Measurements from ENCODE around the gene NPIPB8. TPM values are rescaled to one million over a fixed set of nuclear protein-coding genes. Genes with fewer than 3 reads are reported as not detected.
"Not testable (repeated sequence)": the region's sequence is repeated elsewhere in the genome, so short reads cannot be mapped to it uniquely, and the experiment has no call there.

Gene NPIPB8
- total and polyA plus RNA-seq, 3 experiments from 2014 or later: 0.60 to 1.4 (median 1.3) TPM

DNA sequence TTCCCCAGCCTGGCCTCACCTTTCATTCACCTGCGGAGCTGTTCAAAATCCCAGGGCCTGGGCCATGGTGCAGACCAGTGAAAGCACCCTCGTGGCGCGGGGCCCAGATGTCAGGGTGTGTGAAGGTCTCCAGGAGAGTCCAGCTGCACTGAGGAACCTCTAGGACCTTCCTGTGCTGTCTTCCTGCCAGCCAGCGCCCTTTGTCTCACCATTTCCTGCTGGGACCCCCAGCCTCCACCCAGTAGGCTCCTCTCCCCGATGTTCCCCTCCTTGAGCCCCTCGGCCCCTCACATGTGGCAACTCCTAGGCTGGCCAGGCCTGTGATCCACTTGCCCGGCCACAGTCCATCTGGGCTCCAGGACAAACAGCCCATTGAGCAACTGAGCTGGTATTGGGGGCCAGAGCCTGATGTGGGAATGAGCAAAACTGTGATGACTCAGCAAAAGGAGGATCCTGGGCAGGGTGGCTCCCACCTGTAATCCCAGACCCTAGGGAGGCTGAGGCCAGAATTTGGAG is 41.7 kb upstream of the NPIPB8 start:
- peaks cover 0 to 3% (median 3%) of the 10 kb centered on the region in 3 donors for H3K4me1 Mint-ChIP-seq
- POLR2A ChIA-PET: no interaction called here
- H3K27ac Mint-ChIP-seq: no peak overlapping the region
- H3K4me3 Mint-ChIP-seq: no peak overlapping the region
- Histone ChIP-seq H3K9me3 (ENCODE audit: low read length) (no peaks in the 10 kb centered on the region), H3K27ac (ENCODE audit: low read depth, low read length) (no peak overlapping the region), H3K4me1 (ENCODE audit: insufficient read depth, low read length) (no peaks in the 10 kb centered on the region), H3K4me3 (ENCODE audit: low read length) (no peak overlapping the region), H3K27me3 (ENCODE audit: insufficient read depth, low read length, poor library complexity, severe bottlenecking) (no peaks in the 10 kb centered on the region), H3K36me3 (ENCODE audit: insufficient read depth, low read length) (no peaks in the 10 kb centered on the region)
- peaks cover 0 to 2% of the 10 kb centered on the region in 2 donors for H3K27me3 Mint-ChIP-seq
- DNase-seq: no peak
- CTCF ChIA-PET: no interaction called here
- H3K36me3 Mint-ChIP-seq: peaks cover 0 to 17% (median 0%) of the 10 kb centered on the region in 3 donors
- H3K9me3 Mint-ChIP-seq: no peaks in the 10 kb centered on the region

DNA sequence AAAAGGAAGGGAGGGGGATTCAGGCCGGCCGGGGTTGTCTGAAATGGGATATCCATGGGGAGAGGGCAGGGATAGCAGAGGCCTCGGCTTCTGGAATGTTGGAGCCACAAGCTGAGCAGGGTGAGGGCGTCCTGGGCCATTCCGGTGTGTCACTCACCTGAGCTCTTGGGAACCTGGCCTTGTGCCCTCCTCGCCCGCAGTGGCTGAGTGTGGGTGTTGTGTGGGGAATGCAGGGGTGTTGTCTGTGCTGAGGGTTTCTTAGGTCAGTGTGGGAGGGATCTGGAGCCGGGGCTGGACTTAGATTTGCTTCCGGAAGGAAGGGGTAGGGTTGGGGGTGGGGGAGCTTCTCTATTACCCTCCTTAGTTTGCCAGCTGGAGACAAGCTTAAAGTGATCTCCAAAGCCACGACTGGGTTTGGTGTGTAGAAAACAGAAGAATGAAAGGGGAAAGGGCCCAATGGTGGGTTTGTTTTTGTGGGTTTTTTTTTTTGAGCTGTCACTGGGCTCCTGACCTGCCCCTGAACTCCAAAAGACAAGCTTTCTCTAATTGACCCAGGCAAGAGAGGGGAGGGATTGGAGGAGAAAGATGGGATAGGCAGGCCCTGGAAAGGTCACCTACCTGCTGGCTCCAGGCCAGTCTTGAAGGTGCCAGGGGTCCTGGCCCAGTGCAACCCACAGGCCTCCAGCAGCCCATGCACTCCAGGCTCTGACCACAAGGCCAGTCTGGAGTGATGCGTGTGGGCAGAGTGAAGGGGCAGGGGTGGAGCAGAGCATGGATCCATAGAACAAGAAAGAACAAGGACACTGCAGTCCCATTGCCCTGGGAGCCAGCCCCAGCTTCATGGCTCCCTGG is 40.8 kb upstream of the NPIPB8 start, which contains the start of gene SULT1A2:
Gene SULT1A2 (minus strand): TSS at position 211 of the 852 bp plus-strand sequence. CDS start 1,120 bp downstream, outside the sequence.
- Mint-ChIP-seq H3K4me1 (peaks cover 0 to 3% (median 3%) of the 10 kb centered on the region in 3 donors), H3K27me3 (peaks cover 0 to 2% of the 10 kb centered on the region in 2 donors), H3K9me3 (no peaks in the 10 kb centered on the region), H3K4me3 (no peak within 1 kb of the TSS), H3K27ac (peak within 1 kb of the TSS in 2 of 8 donors; percentile 17 to 48), H3K36me3 (peaks cover 0 to 8% (median 0%) of the 10 kb centered on the region in 3 donors)
- Histone ChIP-seq H3K27me3 (ENCODE audit: insufficient read depth, low read length, poor library complexity, severe bottlenecking) (no peaks in the 10 kb centered on the region), H3K36me3 (ENCODE audit: insufficient read depth, low read length) (no peaks in the 10 kb centered on the region), H3K9me3 (ENCODE audit: low read length) (no peaks in the 10 kb centered on the region), H3K27ac (ENCODE audit: low read depth, low read length) (peak within 1 kb of the TSS; percentile 54), H3K4me1 (ENCODE audit: insufficient read depth, low read length) (no peaks in the 10 kb centered on the region), H3K4me3 (ENCODE audit: low read length) (no peak within 1 kb of the TSS)
- ChIA-PET POLR2A (no interaction called here), CTCF (interaction anchor here (1.2 kb wide), 1 partner anchor 19 kb away, joined by 3 read pairs; no protein-coding TSS in a partner anchor)
- DNase-seq: no peak

GRCh38 chr16:28597692-28598261 is 40.1 kb upstream of the NPIPB8 start:
- H3K9me3 Mint-ChIP-seq: no peaks in the 10 kb centered on the region
- CTCF ChIA-PET: interaction anchor here (1.2 kb wide), 1 partner anchor 18 kb away, joined by 3 read pairs; no protein-coding TSS in a partner anchor
- peak overlapping the region in 1 of 8 donors; percentile 48 for H3K27ac Mint-ChIP-seq

DNA sequence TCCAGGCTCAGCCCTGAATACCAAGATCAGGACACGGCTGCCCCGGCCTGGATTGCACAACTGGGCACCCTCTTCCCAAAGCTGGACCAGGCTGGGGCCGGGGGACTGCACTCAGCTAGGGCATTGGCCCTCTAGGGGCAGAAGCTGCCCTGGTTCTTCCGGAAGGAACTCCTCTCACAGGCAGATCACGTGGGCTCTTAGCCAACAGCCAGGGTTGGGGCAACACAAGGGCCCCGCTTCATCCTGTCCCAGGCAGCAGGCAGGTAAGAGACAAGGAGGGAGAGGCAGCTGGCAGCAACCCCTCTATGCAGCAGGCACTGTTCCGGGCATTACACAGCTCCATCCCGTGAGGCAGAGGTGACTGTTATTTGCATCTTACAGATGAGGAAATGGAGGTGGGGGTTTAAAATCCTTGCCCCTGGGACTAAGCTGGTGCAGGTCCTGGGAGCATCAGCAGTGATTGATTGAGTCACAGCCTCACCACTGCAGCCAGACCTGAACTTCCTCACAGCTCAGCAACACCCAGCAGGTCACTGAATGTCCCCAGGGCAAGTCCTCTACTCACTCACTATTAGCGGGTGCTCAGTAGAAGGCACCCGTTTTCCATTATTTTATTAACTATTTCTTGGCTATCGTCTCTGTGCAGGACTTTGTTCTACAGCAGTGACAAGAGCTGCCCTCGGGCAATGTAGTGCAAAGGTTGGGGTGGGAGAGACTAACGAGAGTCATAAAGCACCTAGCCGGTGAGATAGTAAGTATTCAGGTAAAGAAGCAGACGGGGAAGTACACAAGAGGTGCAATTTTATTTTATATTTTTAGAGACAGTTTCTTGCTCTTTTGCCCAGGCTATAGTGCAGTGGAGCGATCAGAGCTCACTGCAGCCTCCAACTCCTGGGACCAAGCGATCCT is 38.2 kb upstream of the NPIPB8 start:
- H3K27me3 ChIP-seq (ENCODE audit: insufficient read depth, low read length, poor library complexity, severe bottlenecking); H3K4me3 ChIP-seq (ENCODE audit: low read length); H3K9me3 ChIP-seq (ENCODE audit: low read length); CTCF ChIA-PET; DNase-seq; H3K27ac ChIP-seq (ENCODE audit: low read depth, low read length); H3K4me3 Mint-ChIP-seq; H3K9me3 Mint-ChIP-seq; H3K36me3 ChIP-seq (ENCODE audit: insufficient read depth, low read length); H3K4me1 ChIP-seq (ENCODE audit: insufficient read depth, low read length); H3K4me1 Mint-ChIP-seq; POLR2A ChIA-PET; H3K27ac Mint-ChIP-seq; H3K27me3 Mint-ChIP-seq; H3K36me3 Mint-ChIP-seq: not testable (repeated sequence)

More at GRCh38 chr16:28597692-28598261, 40.1 kb upstream of the NPIPB8 start:
- no peaks in the 10 kb centered on the region for H3K4me1 ChIP-seq (ENCODE audit: insufficient read depth, low read length)
- H3K4me1 Mint-ChIP-seq: peaks cover 0 to 3% (median 2%) of the 10 kb centered on the region in 3 donors
- H3K27me3 ChIP-seq (ENCODE audit: insufficient read depth, low read length, poor library complexity, severe bottlenecking): no peaks in the 10 kb centered on the region
- no peaks in the 10 kb centered on the region for H3K36me3 ChIP-seq (ENCODE audit: insufficient read depth, low read length)
- H3K9me3 ChIP-seq (ENCODE audit: low read length): no peaks in the 10 kb centered on the region
- no peaks in the 10 kb centered on the region for H3K27me3 Mint-ChIP-seq
- no peak for DNase-seq
- POLR2A ChIA-PET: no interaction called here
- no peak overlapping the region for H3K4me3 Mint-ChIP-seq
- peaks cover 0 to under 1% (median 0%) of the 10 kb centered on the region in 3 donors for H3K36me3 Mint-ChIP-seq
- peak overlapping the region; percentile 31 for H3K27ac ChIP-seq (ENCODE audit: low read depth, low read length)
- H3K4me3 ChIP-seq (ENCODE audit: low read length): no peak overlapping the region

DNA sequence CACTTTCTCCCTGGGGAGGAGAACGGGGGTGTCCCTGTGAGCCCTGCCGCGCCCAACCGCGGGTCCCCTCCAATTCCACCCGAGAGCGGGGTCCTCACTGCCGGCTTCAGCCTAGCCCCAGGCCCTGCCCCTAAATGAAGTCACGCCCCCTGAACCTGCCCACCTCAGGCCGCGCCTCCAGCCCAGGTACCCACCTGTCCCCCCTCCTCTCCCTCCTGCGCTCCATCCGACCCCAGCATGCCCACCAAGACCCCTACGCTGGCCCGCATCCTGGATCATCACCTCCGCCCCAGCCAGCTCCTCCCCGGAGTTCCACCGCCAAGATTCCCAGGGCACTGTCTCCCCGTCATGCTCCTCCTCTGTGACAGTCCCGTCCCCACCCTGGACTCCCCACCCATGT is 36.9 kb upstream of the NPIPB8 start:
- H3K4me3 ChIP-seq (ENCODE audit: low read length); DNase-seq; H3K9me3 Mint-ChIP-seq; CTCF ChIA-PET; H3K36me3 ChIP-seq (ENCODE audit: insufficient read depth, low read length); H3K4me1 ChIP-seq (ENCODE audit: insufficient read depth, low read length); H3K4me1 Mint-ChIP-seq; H3K27me3 Mint-ChIP-seq; H3K4me3 Mint-ChIP-seq; H3K9me3 ChIP-seq (ENCODE audit: low read length); H3K27ac ChIP-seq (ENCODE audit: low read depth, low read length); H3K36me3 Mint-ChIP-seq; H3K27me3 ChIP-seq (ENCODE audit: insufficient read depth, low read length, poor library complexity, severe bottlenecking); POLR2A ChIA-PET; H3K27ac Mint-ChIP-seq: not testable (repeated sequence)

GRCh38 chr16:28601589-28601988 is 36.3 kb upstream of the NPIPB8 start:
- H3K4me1 Mint-ChIP-seq; H3K4me3 ChIP-seq (ENCODE audit: low read length); H3K36me3 Mint-ChIP-seq; H3K9me3 Mint-ChIP-seq; H3K27me3 Mint-ChIP-seq; H3K27ac Mint-ChIP-seq; H3K36me3 ChIP-seq (ENCODE audit: insufficient read depth, low read length); CTCF ChIA-PET; POLR2A ChIA-PET; H3K9me3 ChIP-seq (ENCODE audit: low read length); H3K27me3 ChIP-seq (ENCODE audit: insufficient read depth, low read length, poor library complexity, severe bottlenecking); H3K27ac ChIP-seq (ENCODE audit: low read depth, low read length); H3K4me3 Mint-ChIP-seq; H3K4me1 ChIP-seq (ENCODE audit: insufficient read depth, low read length): not testable (repeated sequence)
- peak in 1 of 5 donors; percentile 25 for DNase-seq

- H3K27me3 Mint-ChIP-seq; H3K4me1 ChIP-seq (ENCODE audit: insufficient read depth, low read length); H3K9me3 Mint-ChIP-seq; H3K36me3 ChIP-seq (ENCODE audit: insufficient read depth, low read length); H3K36me3 Mint-ChIP-seq; H3K27ac Mint-ChIP-seq; H3K4me1 Mint-ChIP-seq; CTCF ChIA-PET; H3K27ac ChIP-seq (ENCODE audit: low read depth, low read length); POLR2A ChIA-PET; H3K4me3 ChIP-seq (ENCODE audit: low read length); H3K4me3 Mint-ChIP-seq; H3K27me3 ChIP-seq (ENCODE audit: insufficient read depth, low read length, poor library complexity, severe bottlenecking); DNase-seq; H3K9me3 ChIP-seq (ENCODE audit: low read length): not testable (repeated sequence)
These were observed 35.8 kb upstream of the NPIPB8 start for GRCh38 chr16:28602062-28602461.

Data from CD8-positive, alpha-beta memory T cell (primary cell).